Lower leg skin (tissue), 3 donors: ENCODE data around the gene UMAD1.

Experiments used
- CTCF ChIP-seq, 3 donors: fragments of 450-650 bp; IDR thresholded peaks; one replicate each; pipeline ENCODE4 v1.5.1; 2016; ENCODE audit warnings: antibody characterized with exemption in 3 of 3, mild to moderate bottlenecking in 3 of 3, moderate library complexity in 2 of 3
- POLR2A ChIP-seq, 2 donors: fragments of 450-650 bp; IDR thresholded peaks; one replicate each; pipeline ENCODE4 v1.6.1; 2016 to 2017; ENCODE audit warnings: antibody characterized with exemption in 2 of 2, mild to moderate bottlenecking in 1 of 2, moderate library complexity in 1 of 2

- no peak for TF ChIP-seq CTCF (IDR thresholded peaks at IDR 0.05)
- TF ChIP-seq POLR2A (IDR thresholded peaks at IDR 0.05): no peak
Observed at GRCh38 chr7:7628476-7628875, 12.1 kb upstream of the UMAD1 start.
